ENCODE data around the gene GALNS. TPM values are rescaled to one million over a fixed set of nuclear protein-coding genes. Genes with fewer than 3 reads are reported as not detected.

Gene GALNS
- 7.4 TPM for polyA plus RNA-seq (2012; ENCODE audit: low read depth, missing spikeins)

GRCh38 chr16:88856828-88857727 lies at the start of gene GALNS, which contains the start of gene TRAPPC2L:
TSS of gene GALNS (minus strand) at chr16:88856947. CDS start at chr16:88856877, 70 bp downstream.
TSS of gene TRAPPC2L (plus strand) at chr16:88857127. CDS start at chr16:88857151, 24 bp downstream.
- peak; percentile 81; the same call in 1 of the 2 replicates for TF ChIP-seq POLR2AphosphoS5 (IDR thresholded peaks at IDR 0.05; ENCODE audit: low read depth, low read length)
- TF ChIP-seq PAX5 (IDR thresholded peaks at IDR 0.05; ENCODE audit: insufficient read depth, low read length, severe bottlenecking) = no peak
- TF ChIP-seq POLR2A (IDR thresholded peaks at IDR 0.05; ENCODE audit: low read depth, low read length) = peak; percentile 79
- no peak for TF ChIP-seq POU2F2 (IDR thresholded peaks at IDR 0.05; ENCODE audit: low read depth, low read length)
- no peak for TF ChIP-seq SPI1 (IDR thresholded peaks at IDR 0.05; ENCODE audit: low read depth, low read length)
- TF ChIP-seq TAF1 (IDR thresholded peaks at IDR 0.05; ENCODE audit: low read depth, low read length) = peak; percentile 83
- peak; percentile 100 for FAIRE-seq
- DNase-seq (ENCODE audit: insufficient read length, low spot score) = peak; percentile 100

- DNase-seq (ENCODE audit: insufficient read length, low spot score) (no peak), FAIRE-seq (no peak)
- TF ChIP-seq PAX5 (IDR thresholded peaks at IDR 0.05; ENCODE audit: insufficient read depth, low read length, severe bottlenecking) (no peak), POLR2A (IDR thresholded peaks at IDR 0.05; ENCODE audit: low read depth, low read length) (no peak)
These were observed 49.3 kb upstream of the GALNS start for GRCh38 chr16:88906020-88906419.

GRCh38 chr16:88905563-88905962 lies 48.8 kb upstream of the GALNS start:
- TF ChIP-seq TAF1 (IDR thresholded peaks at IDR 0.05; ENCODE audit: low read depth, low read length) (no peak), POU2F2 (IDR thresholded peaks at IDR 0.05; ENCODE audit: low read depth, low read length) (no peak), POLR2A (IDR thresholded peaks at IDR 0.05; ENCODE audit: low read depth, low read length) (no peak), SPI1 (IDR thresholded peaks at IDR 0.05; ENCODE audit: low read depth, low read length) (no peak), PAX5 (IDR thresholded peaks at IDR 0.05; ENCODE audit: insufficient read depth, low read length, severe bottlenecking) (no peak), POLR2AphosphoS5 (IDR thresholded peaks at IDR 0.05; ENCODE audit: low read depth, low read length) (no peak)
- no peak for FAIRE-seq
- DNase-seq (ENCODE audit: insufficient read length, low spot score) = peak; percentile 92

- FAIRE-seq (no peak), DNase-seq (ENCODE audit: insufficient read length, low spot score) (no peak)
- TF ChIP-seq PAX5 (IDR thresholded peaks at IDR 0.05; ENCODE audit: insufficient read depth, low read length, severe bottlenecking) = no peak
- TF ChIP-seq TAF1 (IDR thresholded peaks at IDR 0.05; ENCODE audit: low read depth, low read length) = no peak
- no peak for TF ChIP-seq POLR2A (IDR thresholded peaks at IDR 0.05; ENCODE audit: low read depth, low read length)
- no peak for TF ChIP-seq POLR2AphosphoS5 (IDR thresholded peaks at IDR 0.05; ENCODE audit: low read depth, low read length)
- TF ChIP-seq SPI1 (IDR thresholded peaks at IDR 0.05; ENCODE audit: low read depth, low read length) = no peak
- TF ChIP-seq POU2F2 (IDR thresholded peaks at IDR 0.05; ENCODE audit: low read depth, low read length) = no peak
These were observed 48.1 kb upstream of the GALNS start for GRCh38 chr16:88904676-88905365.

GRCh38 chr16:88903267-88903666 lies 46.5 kb upstream of the GALNS start:
- TF ChIP-seq PAX5 (IDR thresholded peaks at IDR 0.05; ENCODE audit: insufficient read depth, low read length, severe bottlenecking) (no peak), POLR2AphosphoS5 (IDR thresholded peaks at IDR 0.05; ENCODE audit: low read depth, low read length) (no peak)
- FAIRE-seq = no peak
- DNase-seq (ENCODE audit: insufficient read length, low spot score) = no peak

GRCh38 chr16:88902744-88903143 lies 46.0 kb upstream of the GALNS start:
- TF ChIP-seq TAF1 (IDR thresholded peaks at IDR 0.05; ENCODE audit: low read depth, low read length) (no peak), POU2F2 (IDR thresholded peaks at IDR 0.05; ENCODE audit: low read depth, low read length) (no peak), POLR2A (IDR thresholded peaks at IDR 0.05; ENCODE audit: low read depth, low read length) (no peak), SPI1 (IDR thresholded peaks at IDR 0.05; ENCODE audit: low read depth, low read length) (no peak), POLR2AphosphoS5 (IDR thresholded peaks at IDR 0.05; ENCODE audit: low read depth, low read length) (no peak), PAX5 (IDR thresholded peaks at IDR 0.05; ENCODE audit: insufficient read depth, low read length, severe bottlenecking) (no peak)
- FAIRE-seq (no peak), DNase-seq (ENCODE audit: insufficient read length, low spot score) (no peak)

- FAIRE-seq (no peak), DNase-seq (ENCODE audit: insufficient read length, low spot score) (no peak)
- no peak for TF ChIP-seq POLR2A (IDR thresholded peaks at IDR 0.05; ENCODE audit: low read depth, low read length)
- TF ChIP-seq TAF1 (IDR thresholded peaks at IDR 0.05; ENCODE audit: low read depth, low read length) = no peak
- no peak for TF ChIP-seq SPI1 (IDR thresholded peaks at IDR 0.05; ENCODE audit: low read depth, low read length)
- no peak for TF ChIP-seq PAX5 (IDR thresholded peaks at IDR 0.05; ENCODE audit: insufficient read depth, low read length, severe bottlenecking)
- TF ChIP-seq POU2F2 (IDR thresholded peaks at IDR 0.05; ENCODE audit: low read depth, low read length) = no peak
- TF ChIP-seq POLR2AphosphoS5 (IDR thresholded peaks at IDR 0.05; ENCODE audit: low read depth, low read length) = no peak
These were observed 45.1 kb upstream of the GALNS start for GRCh38 chr16:88901718-88902337.

- FAIRE-seq (no peak), DNase-seq (ENCODE audit: insufficient read length, low spot score) (no peak)
- TF ChIP-seq TAF1 (IDR thresholded peaks at IDR 0.05; ENCODE audit: low read depth, low read length) = no peak
- TF ChIP-seq PAX5 (IDR thresholded peaks at IDR 0.05; ENCODE audit: insufficient read depth, low read length, severe bottlenecking) = no peak
- TF ChIP-seq SPI1 (IDR thresholded peaks at IDR 0.05; ENCODE audit: low read depth, low read length) = no peak
- TF ChIP-seq POLR2AphosphoS5 (IDR thresholded peaks at IDR 0.05; ENCODE audit: low read depth, low read length) = no peak
- no peak for TF ChIP-seq POU2F2 (IDR thresholded peaks at IDR 0.05; ENCODE audit: low read depth, low read length)
- no peak for TF ChIP-seq POLR2A (IDR thresholded peaks at IDR 0.05; ENCODE audit: low read depth, low read length)
These were observed 43.9 kb upstream of the GALNS start for GRCh38 chr16:88900662-88901052.
